K562 (cell line): ENCODE data around the gene PFN3. TPM values are rescaled to one million over a fixed set of nuclear protein-coding genes. Genes with fewer than 3 reads are reported as not detected.

Experiments
- CBFB ChIP-seq: sonication (generic); formaldehyde crosslinking; IDR thresholded peaks from 2 replicates; pipeline ENCODE4 v1.4.0; 2020; ENCODE audit warnings: mild to moderate bottlenecking, missing genetic modification reagents
- DDX20 ChIP-seq: fragments of 450-650 bp; IDR thresholded peaks from 2 replicates; pipeline ENCODE4 v1.6.1; 2016; ENCODE audit warnings: missing genetic modification characterization, low read depth, mild to moderate bottlenecking, missing compliant biosample characterization, moderate library complexity
- HDAC8 ChIP-seq: fragments of 450-650 bp; IDR thresholded peaks from 2 replicates; pipeline ENCODE4 v1.6.1; 2016; ENCODE audit warnings: mild to moderate bottlenecking, missing genetic modification characterization, moderate library complexity, missing compliant biosample characterization
- ILK ChIP-seq: fragments of 450-650 bp; IDR thresholded peaks from 2 replicates; pipeline ENCODE4 v1.6.1; 2016; ENCODE audit warnings: missing genetic modification characterization, low read depth, mild to moderate bottlenecking, missing compliant biosample characterization, moderate library complexity, borderline replicate concordance
- KLF1 ChIP-seq: fragments of 450-650 bp; IDR thresholded peaks from 2 replicates; pipeline ENCODE4 v1.6.1; 2016; ENCODE audit warnings: missing genetic modification characterization, missing compliant biosample characterization
- NCOA2 ChIP-seq, 2 experiments: fragments of 450-650 bp; IDR thresholded peaks; 2 replicates each; pipeline ENCODE4 v1.6.1; 2018; ENCODE audit warnings: mild to moderate bottlenecking in 2 of 2, moderate library complexity in 1 of 2; ENCODE audit not compliant: partially characterized antibody in 2 of 2
- NELFE ChIP-seq: IDR thresholded peaks from 2 replicates; pipeline ENCODE4 v1.6.1; 2011; ENCODE audit warnings: mild to moderate bottlenecking; ENCODE audit not compliant: insufficient read depth, insufficient read length
- POLR2AphosphoS2 ChIP-seq: IDR thresholded peaks from 2 replicates; pipeline ENCODE4 v1.6.1; 2012; ENCODE audit warnings: low read length, improper control_type of control experiment
- TCFL5 ChIP-seq: fragments of 250-450 bp; sonication (Bioruptor Pico); conservative IDR thresholded peaks from 2 replicates; pipeline ENCODE4 v1.6.1; 2021; ENCODE audit warnings: mild to moderate bottlenecking, moderate library complexity, matching md5 sums
- TEAD4 ChIP-seq, 2 experiments: sonication (generic) in 1 of 2; formaldehyde crosslinking in 1 of 2; IDR thresholded peaks; 2 replicates each; pipeline versions ENCODE4 v1.6.1 to v1.8.0; 2012 to 2022; ENCODE audit warnings: borderline replicate concordance in 1 of 2, inconsistent platforms in 1 of 2, low read length in 1 of 2, mild to moderate bottlenecking in 1 of 2, missing genetic modification reagents in 1 of 2
- ZFPM2 ChIP-seq: fragments of 250-450 bp; sonication (Bioruptor Pico); IDR thresholded peaks from 2 replicates; pipeline ENCODE4 v1.5.1; 2022; ENCODE audit warnings: mild to moderate bottlenecking
- ZKSCAN3 ChIP-seq: fragments of 250-450 bp; sonication (Bioruptor Pico); IDR thresholded peaks from 2 replicates; pipeline ENCODE4 v1.4.0; 2020
- polyA plus RNA-seq, 8 experiments: library from polyadenylated mRNA; depleted of rRNA in 4 of 8; stranded (reverse) in 5 of 8; unstranded in 3 of 8; fragments of >200 nt; fragmentation: Nextera tagmentation in 2 of 8; fragmentation: Illumina TruSeq in 1 of 8; extraction: Ambion mirVana in 2 of 8; extraction: Trizol in 1 of 8; gene quantifications; 2 replicates each; pipeline versions ENCODE4 v1.2.1 to v1.2.3, GENCODE V29; 2011 to 2014; ENCODE audit warnings: inconsistent platforms in 1 of 8, missing spikeins in 1 of 8
- total RNA-seq, 7 experiments: library from RNA; depleted of rRNA in 6 of 7; stranded (reverse); fragments of >200 nt in 6 of 7; fragmentation: Illumina TruSeq in 2 of 7; extraction: Trizol in 2 of 7; gene quantifications; 2 replicates each; pipeline versions ENCODE4 v1.2.1 to v1.2.3, GENCODE V29; 2011 to 2021; ENCODE audit warnings: low replicate concordance in 1 of 7
- TF ChIP-seq, protein P1 (sequence below): fragments of 150-350 bp; IDR thresholded peaks from 2 replicates; pipeline ENCODE4 v1.6.1; 2014; ENCODE audit warnings: low read depth, mild to moderate bottlenecking, low read length, borderline replicate concordance
- TF ChIP-seq, protein P2 (sequence below): fragments of 450-650 bp; IDR thresholded peaks from 2 replicates; pipeline ENCODE4 v1.6.1; 2017; ENCODE audit warnings: antibody characterized with exemption, mild to moderate bottlenecking
- TF ChIP-seq, protein P3 (sequence below): sonication (generic); formaldehyde crosslinking; IDR thresholded peaks from 2 replicates; pipeline ENCODE4 v1.8.1; 2023; ENCODE audit warnings: mild to moderate bottlenecking, missing genetic modification reagents

PFN3 gene
- total and polyA plus RNA-seq, 9 of the 15 experiments (the other 6 are each of a cell fraction or from before 2014, with no cell fraction given), result not detected

DNA sequence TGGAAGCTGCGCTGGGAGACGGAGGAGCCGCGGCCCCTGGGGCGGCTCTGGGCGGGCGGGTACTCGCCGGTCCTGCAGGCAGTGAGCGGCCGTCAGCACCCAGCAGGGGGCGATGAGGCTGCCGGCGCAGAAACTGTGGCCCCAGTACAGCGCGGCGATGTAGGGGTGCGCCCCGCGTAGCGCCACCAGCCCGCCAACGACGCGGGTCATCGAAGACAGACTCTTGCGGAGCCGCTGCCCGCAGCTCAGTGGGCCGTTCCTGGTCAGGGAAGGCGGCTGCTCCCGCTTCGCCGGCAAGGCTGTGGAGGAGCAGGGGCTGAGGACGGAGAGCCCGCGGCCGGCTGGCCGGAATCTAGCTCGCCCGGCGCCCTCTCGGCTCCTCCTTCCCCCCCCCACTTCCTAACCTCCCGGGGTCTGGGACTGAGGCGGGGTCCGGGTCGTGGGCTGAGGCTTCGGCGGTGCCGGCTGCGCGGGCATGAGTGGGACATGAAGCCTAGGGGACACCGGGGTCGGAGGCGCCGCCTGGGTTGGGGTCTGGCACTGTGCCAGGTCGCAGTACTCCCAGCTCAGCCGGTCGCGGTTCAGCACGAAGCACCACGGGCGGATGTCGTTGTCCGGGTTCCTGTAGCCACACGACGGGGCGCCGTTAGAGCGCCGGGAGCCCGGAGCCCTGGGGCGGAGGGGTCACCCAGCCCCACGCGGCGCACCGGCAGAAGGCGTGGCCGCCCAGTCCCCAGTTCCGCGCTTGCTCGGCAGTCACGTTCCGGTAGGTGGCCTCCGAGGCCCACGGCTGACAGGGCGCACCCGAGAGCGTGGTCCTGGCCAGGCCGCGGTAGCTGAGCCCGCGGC is 3.6 kb upstream of the PFN3 start (continued):
- TF ChIP-seq HDAC8 (tag) (no peak), DDX20 (tag) (no peak), KLF1 (tag) (peak; percentile 3; the same call in 1 of the 2 replicates), NELFE (no peak), POLR2AphosphoS2 (no peak), CBFB (CRISPR knock-in tag) (peak; percentile 73), TCFL5 (CRISPR knock-in tag) (no peak), TEAD4 (IDR thresholded peaks at IDR 0.05; ENCODE audit: low read length) (no peak), TEAD4 (CRISPR knock-in tag; IDR thresholded peaks at IDR 0.05; ENCODE audit: borderline replicate concordance) (0 out of 2 replicates have a peak, but pooled peaks have one; percentile 49), ZFPM2 (CRISPR knock-in tag) (no peak), ZKSCAN3 (CRISPR knock-in tag) (no peak), NCOA2 (IDR thresholded peaks at IDR 0.05; ENCODE audit: partially characterized antibody in 2 of 2) (peak in 1 of 2 experiments; percentile 80), ILK (tag) (no peak)
- TF ChIP-seq, protein P1, sequence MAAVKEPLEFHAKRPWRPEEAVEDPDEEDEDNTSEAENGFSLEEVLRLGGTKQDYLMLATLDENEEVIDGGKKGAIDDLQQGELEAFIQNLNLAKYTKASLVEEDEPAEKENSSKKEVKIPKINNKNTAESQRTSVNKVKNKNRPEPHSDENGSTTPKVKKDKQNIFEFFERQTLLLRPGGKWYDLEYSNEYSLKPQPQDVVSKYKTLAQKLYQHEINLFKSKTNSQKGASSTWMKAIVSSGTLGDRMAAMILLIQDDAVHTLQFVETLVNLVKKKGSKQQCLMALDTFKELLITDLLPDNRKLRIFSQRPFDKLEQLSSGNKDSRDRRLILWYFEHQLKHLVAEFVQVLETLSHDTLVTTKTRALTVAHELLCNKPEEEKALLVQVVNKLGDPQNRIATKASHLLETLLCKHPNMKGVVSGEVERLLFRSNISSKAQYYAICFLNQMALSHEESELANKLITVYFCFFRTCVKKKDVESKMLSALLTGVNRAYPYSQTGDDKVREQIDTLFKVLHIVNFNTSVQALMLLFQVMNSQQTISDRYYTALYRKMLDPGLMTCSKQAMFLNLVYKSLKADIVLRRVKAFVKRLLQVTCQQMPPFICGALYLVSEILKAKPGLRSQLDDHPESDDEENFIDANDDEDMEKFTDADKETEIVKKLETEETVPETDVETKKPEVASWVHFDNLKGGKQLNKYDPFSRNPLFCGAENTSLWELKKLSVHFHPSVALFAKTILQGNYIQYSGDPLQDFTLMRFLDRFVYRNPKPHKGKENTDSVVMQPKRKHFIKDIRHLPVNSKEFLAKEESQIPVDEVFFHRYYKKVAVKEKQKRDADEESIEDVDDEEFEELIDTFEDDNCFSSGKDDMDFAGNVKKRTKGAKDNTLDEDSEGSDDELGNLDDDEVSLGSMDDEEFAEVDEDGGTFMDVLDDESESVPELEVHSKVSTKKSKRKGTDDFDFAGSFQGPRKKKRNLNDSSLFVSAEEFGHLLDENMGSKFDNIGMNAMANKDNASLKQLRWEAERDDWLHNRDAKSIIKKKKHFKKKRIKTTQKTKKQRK, result no peak
- TF ChIP-seq, protein P2, sequence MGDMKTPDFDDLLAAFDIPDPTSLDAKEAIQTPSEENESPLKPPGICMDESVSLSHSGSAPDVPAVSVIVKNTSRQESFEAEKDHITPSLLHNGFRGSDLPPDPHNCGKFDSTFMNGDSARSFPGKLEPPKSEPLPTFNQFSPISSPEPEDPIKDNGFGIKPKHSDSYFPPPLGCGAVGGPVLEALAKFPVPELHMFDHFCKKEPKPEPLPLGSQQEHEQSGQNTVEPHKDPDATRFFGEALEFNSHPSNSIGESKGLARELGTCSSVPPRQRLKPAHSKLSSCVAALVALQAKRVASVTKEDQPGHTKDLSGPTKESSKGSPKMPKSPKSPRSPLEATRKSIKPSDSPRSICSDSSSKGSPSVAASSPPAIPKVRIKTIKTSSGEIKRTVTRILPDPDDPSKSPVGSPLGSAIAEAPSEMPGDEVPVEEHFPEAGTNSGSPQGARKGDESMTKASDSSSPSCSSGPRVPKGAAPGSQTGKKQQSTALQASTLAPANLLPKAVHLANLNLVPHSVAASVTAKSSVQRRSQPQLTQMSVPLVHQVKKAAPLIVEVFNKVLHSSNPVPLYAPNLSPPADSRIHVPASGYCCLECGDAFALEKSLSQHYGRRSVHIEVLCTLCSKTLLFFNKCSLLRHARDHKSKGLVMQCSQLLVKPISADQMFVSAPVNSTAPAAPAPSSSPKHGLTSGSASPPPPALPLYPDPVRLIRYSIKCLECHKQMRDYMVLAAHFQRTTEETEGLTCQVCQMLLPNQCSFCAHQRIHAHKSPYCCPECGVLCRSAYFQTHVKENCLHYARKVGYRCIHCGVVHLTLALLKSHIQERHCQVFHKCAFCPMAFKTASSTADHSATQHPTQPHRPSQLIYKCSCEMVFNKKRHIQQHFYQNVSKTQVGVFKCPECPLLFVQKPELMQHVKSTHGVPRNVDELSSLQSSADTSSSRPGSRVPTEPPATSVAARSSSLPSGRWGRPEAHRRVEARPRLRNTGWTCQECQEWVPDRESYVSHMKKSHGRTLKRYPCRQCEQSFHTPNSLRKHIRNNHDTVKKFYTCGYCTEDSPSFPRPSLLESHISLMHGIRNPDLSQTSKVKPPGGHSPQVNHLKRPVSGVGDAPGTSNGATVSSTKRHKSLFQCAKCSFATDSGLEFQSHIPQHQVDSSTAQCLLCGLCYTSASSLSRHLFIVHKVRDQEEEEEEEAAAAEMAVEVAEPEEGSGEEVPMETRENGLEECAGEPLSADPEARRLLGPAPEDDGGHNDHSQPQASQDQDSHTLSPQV, result peak; percentile 76; the same call in 1 of the 2 replicates
- TF ChIP-seq, protein P3, sequence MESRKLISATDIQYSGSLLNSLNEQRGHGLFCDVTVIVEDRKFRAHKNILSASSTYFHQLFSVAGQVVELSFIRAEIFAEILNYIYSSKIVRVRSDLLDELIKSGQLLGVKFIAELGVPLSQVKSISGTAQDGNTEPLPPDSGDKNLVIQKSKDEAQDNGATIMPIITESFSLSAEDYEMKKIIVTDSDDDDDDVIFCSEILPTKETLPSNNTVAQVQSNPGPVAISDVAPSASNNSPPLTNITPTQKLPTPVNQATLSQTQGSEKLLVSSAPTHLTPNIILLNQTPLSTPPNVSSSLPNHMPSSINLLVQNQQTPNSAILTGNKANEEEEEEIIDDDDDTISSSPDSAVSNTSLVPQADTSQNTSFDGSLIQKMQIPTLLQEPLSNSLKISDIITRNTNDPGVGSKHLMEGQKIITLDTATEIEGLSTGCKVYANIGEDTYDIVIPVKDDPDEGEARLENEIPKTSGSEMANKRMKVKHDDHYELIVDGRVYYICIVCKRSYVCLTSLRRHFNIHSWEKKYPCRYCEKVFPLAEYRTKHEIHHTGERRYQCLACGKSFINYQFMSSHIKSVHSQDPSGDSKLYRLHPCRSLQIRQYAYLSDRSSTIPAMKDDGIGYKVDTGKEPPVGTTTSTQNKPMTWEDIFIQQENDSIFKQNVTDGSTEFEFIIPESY (CRISPR knock-in tag), result peak; percentile 66
